Stomach (tissue), 19 donors: ENCODE results near the gene CLEC18A. TPM values are rescaled to one million over a fixed set of nuclear protein-coding genes. Genes with fewer than 3 reads are reported as not detected.
"Not testable (repeated sequence)": the region's sequence is repeated elsewhere in the genome, so short reads cannot be mapped to it uniquely, and the experiment has no call there.

Source experiments
- DNase-seq, 2 donors: peaks; one replicate each; pipeline versions ENCODE4 v3.0.0 to v3.0.0-alpha.2; 2013 to 2019
- H3K27ac ChIP-seq, 5 donors: fragments of 200-600 bp in 4 of 5; sonication (generic) in 4 of 5; one replicate each; pipeline ENCODE4 v1.5.1; 2013 to 2019; ENCODE audit warnings: mild to moderate bottlenecking in 1 of 5, moderate library complexity in 1 of 5
- H3K27me3 ChIP-seq, 3 donors: fragments of 200-600 bp; sonication (generic); one replicate each; pipeline ENCODE4 v1.5.1; 2017 to 2019; ENCODE audit warnings: mixed run types in 1 of 3
- H3K36me3 ChIP-seq, 4 donors: fragments of 200-600 bp; sonication (generic); 1 replicate in 3 of 4; 2 replicates in 1 of 4; pipeline ENCODE4 v1.5.1; 2016 to 2019
- H3K4me1 ChIP-seq, 4 donors: fragments of 200-600 bp; sonication (generic); one replicate each; pipeline ENCODE4 v1.5.1; 2016 to 2019
- H3K4me3 ChIP-seq, 4 donors: fragments of 200-600 bp; sonication (generic) in 3 of 4; one replicate each; pipeline ENCODE4 v1.5.1; 2016 to 2019; ENCODE audit warnings: mild to moderate bottlenecking in 1 of 4
- H3K9me3 ChIP-seq, 4 donors: fragments of 200-600 bp; sonication (generic); one replicate each; pipeline ENCODE4 v1.5.1; 2016 to 2019
- CTCF ChIP-seq, 7 experiments: fragments of 450-650 bp in 4 of 7; fragments of 200-600 bp in 3 of 7; sonication (generic) in 3 of 7; IDR thresholded peaks; one replicate each; pipeline ENCODE4 v1.5.1; 2016 to 2019; ENCODE audit warnings: antibody characterized with exemption in 7 of 7, control low read depth in 2 of 7, mild to moderate bottlenecking in 1 of 7
- EP300 ChIP-seq: sonication (generic); formaldehyde crosslinking; IDR thresholded peaks from one replicate; pipeline ENCODE4 v1.6.1; 2017; ENCODE audit warnings: antibody characterized with exemption
- POLR2A ChIP-seq, 4 donors: fragments of 450-650 bp; IDR thresholded peaks; one replicate each; pipeline ENCODE4 v1.6.1; 2016; ENCODE audit warnings: antibody characterized with exemption in 4 of 4, control low read depth in 2 of 4, mild to moderate bottlenecking in 1 of 4, moderate library complexity in 1 of 4
- POLR2AphosphoS5 ChIP-seq, 3 donors: sonication (generic); formaldehyde crosslinking; IDR thresholded peaks; one replicate each; pipeline ENCODE4 v1.6.1; 2016; ENCODE audit warnings: antibody characterized with exemption in 3 of 3
- WGBS, 5 donors: extraction: QIAGEN DNeasy Blood & Tissue Kit in 3 of 5; methylation state at CpG; one replicate each; pipeline versions ENCODE4 v1.1.5 to v1.1.7; 2013 to 2018; 5-methylcytosine and 5-hydroxymethylcytosine counted together
- intact Hi-C: fragments of 100-400 bp; cut with DNase I; formaldehyde crosslinking; loops from one replicate; pipeline ENCODE4 v1.15.1; 2023; ENCODE audit warnings: low total_unique reads
- long read RNA-seq, 10 donors: transcript quantifications; one replicate each; lab custom pipeline, GENCODE V29; 2026
- polyA plus RNA-seq, 3 donors: library from polyadenylated mRNA; stranded (reverse); fragments of 200-250 nt; gene quantifications; one replicate each; pipeline ENCODE4 v1.2.3, GENCODE V29; 2013
- total RNA-seq, 5 donors: library from RNA; depleted of rRNA; stranded (reverse); fragments of >200 nt; gene quantifications; one replicate each; pipeline versions ENCODE4 v1.1.0 to v1.2.3, GENCODE V29; 2014 to 2016
- donor health status: healthy with polysubstance abuse.
- donor health status: Bipolar disorder and iron deficiency.
- donor health status: healthy.

Gene CLEC18A
- total RNA-seq (1 to 10 TPM in 4 of 5 donors, not detected in 1; 1.3 to 3.6 (median 2.5) TPM), polyA plus RNA-seq (under 1 TPM; 0.31 to 0.98 (median 0.44) TPM)
- long read RNA-seq, donor 1: 0 reads
- long read RNA-seq, donor 2, partial matches to known transcripts: 12 of 12 reads
- long read RNA-seq, donor 2, other reads (novel, unspliced or antisense): 0 of 12 reads
- long read RNA-seq, donor 3: 0 reads
- long read RNA-seq, donor 4: 0 reads
- long read RNA-seq, donor 5: 0 reads
- long read RNA-seq, donor 6: 0 reads
- long read RNA-seq, donor 7: 0 reads
- long read RNA-seq, donor 8: 0 reads
- long read RNA-seq, donor 9: 0 reads
- long read RNA-seq, donor 10: 0 reads

- WGBS, 5 donors: 68 to 80% (median 78%) methylated on average over 9 of the region's 26 CpGs; no CpG with 5 or more reads in 2 of the 5 donors
- H3K4me3 ChIP-seq, intact Hi-C loops, H3K27ac ChIP-seq, H3K4me1 ChIP-seq, H3K27me3 ChIP-seq, H3K9me3 ChIP-seq, H3K36me3 ChIP-seq, DNase-seq: not testable (repeated sequence)
These were observed at the start of gene CLEC18A for GRCh38 chr16:69951017-69951671. TSS of gene CLEC18A (plus strand) at chr16:69951334. CDS start at chr16:69951367, 33 bp downstream.

- H3K36me3 ChIP-seq: peaks cover 0 to 40% (median 21%) of the 10 kb centered on the region in 4 donors
- TF ChIP-seq EP300 (no peak), POLR2A (IDR thresholded peaks at IDR 0.05) (no peak), CTCF (IDR thresholded peaks at IDR 0.05) (no peak), POLR2AphosphoS5 (IDR thresholded peaks at IDR 0.05) (no peak)
- DNase-seq: no peak
- H3K9me3 ChIP-seq: no peaks in the 10 kb centered on the region
- H3K27ac ChIP-seq: no peak overlapping the region
- H3K27me3 ChIP-seq: no peaks in the 10 kb centered on the region
- 84 to 97% (median 93%) methylated on average over 8 of the region's 8 CpGs for WGBS, 5 donors
- H3K4me3 ChIP-seq: no peak overlapping the region
- peaks cover 0 to 11% (median 4%) of the 10 kb centered on the region in 4 donors for H3K4me1 ChIP-seq
- intact Hi-C loops: no loop called here
These were observed 47.2 kb upstream of the CLEC18A start for GRCh38 chr16:69903865-69904415.

GRCh38 chr16:69904495-69905170, 46.5 kb upstream of the CLEC18A start:
- Histone ChIP-seq H3K27ac (peak overlapping the region in 3 of 5 donors; percentile 17 to 48 (median 18)), H3K36me3 (peaks cover 0 to 47% (median 28%) of the 10 kb centered on the region in 4 donors), H3K4me3 (no peak overlapping the region), H3K9me3 (no peaks in the 10 kb centered on the region), H3K4me1 (peaks cover 0 to 11% (median 4%) of the 10 kb centered on the region in 4 donors), H3K27me3 (no peaks in the 10 kb centered on the region)
- TF ChIP-seq EP300 (no peak), CTCF (IDR thresholded peaks at IDR 0.05) (no peak), POLR2A (IDR thresholded peaks at IDR 0.05) (no peak), POLR2AphosphoS5 (IDR thresholded peaks at IDR 0.05) (no peak)
- intact Hi-C loops: no loop called here
- 67 to 85% (median 75%) methylated on average over 9 of the region's 9 CpGs for WGBS, 5 donors
- DNase-seq: peak in 1 of 2 donors; percentile 60

GRCh38 chr16:69905171-69905555, 46.0 kb upstream of the CLEC18A start:
- no peaks in the 10 kb centered on the region for H3K9me3 ChIP-seq
- H3K36me3 ChIP-seq: peaks cover 0 to 48% (median 29%) of the 10 kb centered on the region in 4 donors
- peak overlapping the region in 3 of 5 donors; percentile 17 to 48 (median 18) for H3K27ac ChIP-seq
- no peaks in the 10 kb centered on the region for H3K27me3 ChIP-seq
- TF ChIP-seq CTCF (IDR thresholded peaks at IDR 0.05) (no peak), POLR2A (IDR thresholded peaks at IDR 0.05) (no peak), POLR2AphosphoS5 (IDR thresholded peaks at IDR 0.05) (no peak), EP300 (no peak)
- DNase-seq: no peak
- 58 to 79% (median 66%) methylated on average over 2 of the region's 2 CpGs for WGBS, 5 donors
- peaks cover 0 to 15% (median 4%) of the 10 kb centered on the region in 4 donors for H3K4me1 ChIP-seq
- intact Hi-C loops: no loop called here
- H3K4me3 ChIP-seq: no peak overlapping the region
